GM18499 (cell line): ENCODE measurements around the gene DRC7.
"Not testable (repeated sequence)": the region's sequence is repeated elsewhere in the genome, so short reads cannot be mapped to it uniquely, and the experiment has no call there.

Source experiments
- ATAC-seq: cut with Tn5 transposase; IDR thresholded peaks from one replicate; pipeline ENCODE4 v1.9.1; 2021; ENCODE audit warnings: moderate number of reproducible peaks; ENCODE audit not compliant: insufficient read depth, unreplicated experiment

Gene DRC7

DNA sequence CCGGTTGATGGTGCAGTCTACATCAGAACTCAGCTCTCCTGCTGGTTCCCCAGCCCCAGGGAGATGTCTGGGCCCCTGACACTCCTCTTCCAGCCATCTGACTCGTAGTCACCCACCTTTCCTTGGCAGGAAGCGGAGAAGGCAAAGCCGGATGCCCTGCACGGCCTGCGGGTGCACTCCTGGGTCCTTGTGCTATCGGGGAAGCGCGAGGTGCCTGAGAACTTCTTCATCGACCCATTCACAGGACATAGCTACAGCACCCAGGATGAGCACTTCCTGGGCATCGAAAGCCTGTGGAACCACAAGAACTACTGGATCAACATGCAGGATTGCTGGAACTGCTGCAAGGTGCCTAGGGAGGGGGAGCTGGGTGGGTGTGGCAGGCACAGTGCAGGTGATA, 12.7 kb downstream of the DRC7 start:
- ATAC-seq = no peak

DNA sequence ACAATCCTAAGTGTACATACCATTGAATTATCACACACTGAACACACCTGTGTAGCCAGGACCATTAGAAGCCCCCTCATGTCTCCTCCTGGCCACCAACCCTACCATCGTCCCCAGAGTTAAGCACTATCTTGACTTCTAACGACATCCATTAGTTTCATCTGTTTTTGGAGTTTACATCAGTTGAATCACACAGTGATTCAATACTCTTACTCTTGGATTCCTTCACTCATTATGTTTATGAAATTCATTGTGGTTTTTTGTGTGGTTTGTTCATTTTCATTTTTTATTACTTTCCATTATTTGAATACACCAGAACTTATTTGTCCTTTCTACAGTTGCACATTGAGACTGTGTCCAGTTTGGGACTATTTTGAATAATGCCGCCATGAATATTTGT, 13.6 kb downstream of the DRC7 start:
- no peak for ATAC-seq

DNA sequence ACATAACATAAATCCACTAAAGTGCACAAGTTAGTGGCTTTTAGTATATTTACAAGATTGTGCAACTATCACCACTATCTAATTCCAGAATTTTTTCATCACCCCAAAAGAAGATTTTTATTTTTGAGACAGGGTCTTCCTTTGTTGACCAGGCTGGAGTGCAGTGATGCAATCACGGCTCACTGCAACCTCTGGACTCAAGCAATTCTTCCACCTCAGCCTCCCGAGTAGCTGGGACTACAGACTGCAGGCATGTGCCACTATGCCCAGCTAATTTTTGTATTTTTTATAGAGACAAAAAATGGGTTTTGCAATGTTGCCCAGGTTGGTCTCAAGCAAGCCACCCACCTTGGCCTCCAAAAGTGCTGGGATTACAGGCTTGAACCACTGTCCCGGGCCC, 15.1 kb downstream of the DRC7 start:
- no peak for ATAC-seq

DNA sequence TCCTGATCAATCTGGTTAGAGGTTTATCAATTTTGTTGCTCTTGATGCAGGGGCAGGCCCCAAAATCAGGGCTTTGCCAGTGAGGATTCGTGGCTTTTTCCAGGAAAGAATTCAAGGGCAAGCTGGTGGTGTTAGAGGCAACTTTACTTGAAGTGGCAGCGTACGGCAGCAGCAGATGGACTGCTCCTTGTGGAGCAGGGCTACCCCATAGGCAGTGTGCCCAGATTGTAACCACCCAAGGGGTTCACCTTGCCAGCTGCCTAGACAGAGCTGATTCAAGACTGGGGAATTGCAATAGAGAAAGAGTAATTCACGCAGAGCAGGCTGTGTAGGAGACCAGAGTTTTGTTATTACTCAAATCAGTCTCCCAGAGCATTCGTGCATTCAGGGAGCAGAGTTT, 16.7 kb downstream of the DRC7 start:
- no peak for ATAC-seq

DNA sequence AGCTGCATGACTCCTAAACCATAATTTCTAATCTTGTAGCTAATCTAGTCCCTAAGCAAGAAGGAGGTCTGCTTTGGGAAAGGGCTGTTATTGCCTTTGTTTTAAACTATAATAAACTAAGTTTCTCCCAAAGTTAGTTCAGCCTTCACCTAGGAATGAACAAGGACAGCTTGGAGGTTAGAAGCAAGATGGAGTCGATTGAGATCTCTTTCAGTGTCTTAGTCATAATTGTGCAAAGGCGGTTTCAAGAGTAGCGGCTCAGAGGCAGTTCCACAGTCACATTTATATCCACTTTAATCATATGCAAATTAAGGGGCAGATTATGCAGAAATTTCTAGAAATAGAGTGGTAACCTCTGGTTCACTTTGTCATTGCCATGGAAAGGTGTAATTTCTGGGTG, 17.4 kb downstream of the DRC7 start:
- ATAC-seq = no peak

DNA sequence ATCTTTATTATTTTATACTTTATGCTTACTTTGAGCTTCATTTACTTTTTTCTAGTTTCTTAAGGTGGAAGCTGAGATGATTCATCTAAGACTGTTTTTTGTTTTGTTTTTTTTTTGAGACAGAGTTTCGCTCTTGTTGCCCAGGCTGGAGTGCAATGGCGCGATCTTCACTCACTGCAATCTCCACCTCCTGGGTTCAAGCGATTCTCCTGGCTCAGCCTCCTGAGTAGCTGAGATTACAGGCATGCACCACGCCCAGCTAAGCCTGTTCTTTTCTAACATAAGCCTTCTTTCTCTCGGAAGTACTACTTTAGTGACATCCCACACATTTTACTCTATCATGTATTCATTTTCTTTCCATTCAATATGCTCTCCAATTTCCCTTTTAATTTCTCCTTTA, 18.0 kb downstream of the DRC7 start:
- ATAC-seq = not testable (repeated sequence)

DNA sequence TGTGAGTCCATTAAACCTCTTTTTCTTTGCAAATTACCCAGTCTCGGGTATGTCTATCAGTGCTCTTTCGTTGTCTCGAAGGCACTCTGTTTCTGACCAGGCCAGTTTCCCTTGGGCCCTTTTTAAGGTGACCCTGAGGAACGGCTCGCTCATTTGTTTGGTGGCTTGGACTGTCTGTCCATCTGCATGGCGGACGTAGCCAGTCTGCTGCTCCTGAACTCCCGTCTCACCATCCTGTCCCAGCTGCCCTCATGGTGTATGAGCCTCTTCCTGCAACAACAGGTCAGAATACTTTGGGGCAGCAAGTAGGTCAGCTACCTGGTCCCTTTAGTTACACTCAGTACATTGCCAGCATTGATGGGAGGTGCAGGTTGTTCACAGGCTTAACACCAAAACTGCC, 19.0 kb downstream of the DRC7 start:
- no peak for ATAC-seq

DNA sequence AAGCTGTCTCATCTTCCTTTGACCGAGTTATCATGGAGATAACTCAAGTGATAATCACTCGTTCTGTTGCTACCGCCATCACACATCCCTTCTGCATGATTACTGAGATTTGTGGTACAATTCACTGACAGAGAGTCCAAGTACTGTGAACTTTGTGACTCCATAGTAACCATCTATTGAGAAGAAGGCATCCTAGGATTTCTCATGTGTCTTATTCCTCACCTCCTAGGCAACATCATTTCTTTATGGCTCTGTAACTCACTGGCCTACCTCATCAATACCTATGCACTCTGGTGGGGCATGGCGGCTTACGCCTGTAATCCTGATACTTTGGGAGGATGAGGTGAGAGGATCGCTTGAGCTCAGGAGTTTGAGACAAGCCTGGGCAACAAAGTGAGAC, 19.4 kb downstream of the DRC7 start:
- ATAC-seq = no peak

DNA sequence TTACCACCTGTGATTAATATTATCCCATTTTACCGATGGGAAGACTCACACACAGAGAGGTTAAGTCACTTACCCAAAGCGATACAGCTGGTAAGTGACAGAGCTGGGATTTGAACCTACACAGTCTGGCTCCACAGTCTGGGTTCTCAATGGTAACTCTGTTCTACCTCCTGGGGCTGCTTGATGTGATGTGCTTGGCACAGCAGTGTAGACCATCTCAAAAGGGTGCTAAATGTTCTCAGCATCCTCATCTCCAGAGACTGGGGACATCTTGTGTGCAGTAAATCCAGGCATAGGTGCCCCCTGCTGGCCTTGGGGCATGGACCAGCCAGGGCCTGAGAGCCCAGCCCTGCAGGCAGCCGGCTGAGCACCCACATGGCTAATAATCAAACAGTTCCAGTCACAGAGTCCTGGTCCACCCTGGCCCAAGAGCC, 25.6 kb downstream of the DRC7 start:
- ATAC-seq = no peak

DNA sequence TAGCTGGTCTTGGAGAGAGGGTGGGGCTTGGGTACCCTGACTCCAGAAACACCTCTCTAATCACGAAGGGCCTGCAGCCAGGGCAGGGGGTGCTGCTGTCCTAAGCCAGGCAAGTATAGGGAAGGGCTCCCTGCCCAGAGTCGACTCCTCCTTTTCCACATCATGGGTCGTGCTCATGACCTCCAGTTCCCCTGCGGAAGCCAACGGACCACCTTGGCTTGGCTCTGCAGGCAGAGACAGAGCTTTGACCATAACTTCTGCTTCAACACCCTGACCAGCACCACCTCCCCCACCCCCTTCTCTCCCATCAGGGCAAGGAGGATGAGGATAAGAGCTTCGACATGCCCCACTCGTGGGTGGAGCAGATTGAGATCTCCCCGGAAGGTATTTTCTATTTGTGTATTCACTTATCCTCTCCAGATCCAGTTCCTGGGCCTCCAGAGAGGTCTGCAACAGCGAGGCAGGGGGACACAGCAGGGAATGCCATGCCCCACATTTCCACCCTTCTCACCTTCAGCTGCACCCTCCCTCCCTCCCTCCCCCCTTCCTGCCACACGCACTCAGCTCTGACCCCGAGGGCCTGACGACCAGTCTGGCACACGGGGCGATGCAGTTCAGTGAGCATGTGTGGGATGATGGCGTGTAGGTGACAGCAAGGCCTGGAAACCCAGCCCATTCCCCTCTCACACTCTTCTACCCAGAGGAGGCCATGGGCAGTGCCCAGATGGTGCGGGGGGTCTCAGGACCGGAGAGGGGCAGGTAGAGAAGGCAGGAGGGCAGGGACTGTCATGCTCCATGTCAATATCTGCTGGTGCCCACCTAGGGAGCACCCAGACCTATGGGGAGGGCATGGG, 27.0 kb downstream of the DRC7 start:
- ATAC-seq = no peak

DNA sequence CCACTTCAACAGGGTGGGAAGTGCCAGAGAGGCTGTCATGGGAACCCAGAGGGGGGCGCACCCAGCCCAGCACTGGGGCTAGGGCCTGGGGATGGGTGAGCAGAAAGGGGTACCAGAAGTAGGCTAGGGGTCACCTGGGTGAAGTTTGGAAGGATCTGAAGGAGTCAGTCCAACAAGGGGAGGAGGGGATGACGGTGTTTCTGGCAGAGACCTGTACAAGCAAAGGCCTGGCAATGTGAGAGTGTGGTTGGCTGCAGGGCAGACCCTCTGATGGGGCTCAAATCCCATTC, 27.5 kb downstream of the DRC7 start:
- no peak for ATAC-seq

DNA sequence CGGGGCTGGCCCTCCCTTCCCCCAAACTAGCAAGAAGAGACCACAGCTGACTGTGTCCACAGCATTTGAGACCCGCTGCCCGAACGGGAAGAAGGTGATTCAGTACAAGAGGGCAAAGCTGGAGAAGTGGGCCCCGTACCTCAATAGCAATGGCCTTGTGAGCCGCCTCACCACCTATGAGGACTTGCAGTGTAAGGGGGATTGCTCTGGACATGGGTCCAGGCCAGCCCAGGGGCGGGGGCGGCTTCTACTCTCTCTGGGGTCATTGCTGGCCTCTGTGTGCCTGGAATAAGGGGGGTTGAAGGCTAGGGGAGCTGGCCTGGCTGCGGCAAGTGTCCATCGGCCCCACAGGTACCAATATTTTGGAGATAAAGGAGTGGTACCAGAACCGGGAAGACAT, 28.0 kb downstream of the DRC7 start:
- no peak for ATAC-seq

DNA sequence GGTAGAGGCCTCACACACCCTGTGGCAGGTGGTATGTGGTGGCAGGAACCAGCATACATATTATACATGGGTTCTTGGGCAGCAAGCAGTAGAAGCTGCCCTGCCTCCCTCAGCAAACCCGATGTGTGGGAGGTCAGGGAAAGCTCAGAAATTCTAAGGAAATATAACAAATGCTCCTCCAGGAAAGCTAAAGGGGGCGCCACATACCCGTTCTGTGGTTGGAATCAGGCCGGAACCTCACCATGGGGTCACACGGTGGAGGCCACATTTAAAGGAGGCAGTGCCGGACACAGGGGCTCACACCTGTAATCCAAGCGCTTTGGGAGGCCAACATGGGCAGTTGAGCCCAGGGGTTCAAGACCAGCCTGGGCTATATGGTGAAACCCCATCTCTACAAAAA, 28.6 kb downstream of the DRC7 start:
- no peak for ATAC-seq

DNA sequence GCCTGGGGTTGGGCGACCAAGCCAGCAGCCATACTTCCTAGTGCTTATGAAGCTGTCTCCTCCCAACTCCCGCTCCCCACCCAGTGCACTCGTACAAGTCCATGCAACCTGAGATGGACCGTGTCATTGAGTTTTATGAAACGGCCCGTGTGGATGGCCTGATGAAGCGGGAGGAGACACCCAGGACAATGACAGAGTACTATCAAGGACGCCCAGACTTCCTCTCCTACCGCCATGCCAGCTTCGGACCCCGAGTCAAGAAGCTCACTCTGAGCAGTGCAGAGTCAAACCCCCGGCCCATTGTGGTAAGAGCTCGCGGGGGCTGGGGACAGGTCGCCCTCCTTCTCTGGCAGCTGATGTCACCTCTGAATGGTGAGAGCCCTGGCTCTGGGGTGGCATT, 29.9 kb downstream of the DRC7 start:
- ATAC-seq = no peak

DNA sequence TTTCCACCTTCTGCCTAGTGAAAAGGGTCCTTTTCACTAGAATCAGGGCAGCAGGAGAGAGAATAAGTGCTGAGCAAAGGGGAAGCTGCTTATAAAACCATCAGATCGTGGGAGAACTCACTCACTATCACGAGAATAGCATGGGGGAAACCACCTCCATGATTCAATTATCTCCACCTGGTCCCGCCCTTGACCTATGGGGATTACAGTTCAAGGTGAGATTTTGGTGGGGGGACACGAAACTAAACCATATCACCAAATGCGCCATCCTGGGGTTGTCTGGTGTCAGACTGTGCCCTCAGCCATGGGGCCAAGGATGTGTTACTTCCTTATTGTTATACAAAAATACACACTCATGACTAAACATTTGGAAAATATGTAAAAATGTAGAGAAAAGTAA, 30.5 kb downstream of the DRC7 start:
- ATAC-seq = no peak

DNA sequence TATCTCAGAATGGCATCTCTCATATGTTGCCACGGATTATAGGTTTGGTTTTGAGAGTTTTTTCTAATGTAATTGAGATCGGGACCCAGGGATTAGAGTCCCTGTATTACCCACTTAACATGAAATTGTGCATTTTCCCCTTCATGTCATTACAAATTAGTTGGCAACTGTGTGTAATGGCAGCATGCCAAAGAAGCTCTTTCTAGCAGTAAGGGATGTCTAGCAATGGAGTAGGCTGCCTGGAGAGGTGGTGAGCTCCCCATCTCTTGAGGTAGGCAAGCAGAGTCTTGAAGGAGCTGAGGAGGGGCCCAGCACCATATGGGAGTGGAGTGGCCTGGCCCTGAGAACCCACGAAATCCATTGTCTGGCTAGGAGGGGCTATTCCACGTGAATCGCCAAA, 30.9 kb downstream of the DRC7 start:
- no peak for ATAC-seq

DNA sequence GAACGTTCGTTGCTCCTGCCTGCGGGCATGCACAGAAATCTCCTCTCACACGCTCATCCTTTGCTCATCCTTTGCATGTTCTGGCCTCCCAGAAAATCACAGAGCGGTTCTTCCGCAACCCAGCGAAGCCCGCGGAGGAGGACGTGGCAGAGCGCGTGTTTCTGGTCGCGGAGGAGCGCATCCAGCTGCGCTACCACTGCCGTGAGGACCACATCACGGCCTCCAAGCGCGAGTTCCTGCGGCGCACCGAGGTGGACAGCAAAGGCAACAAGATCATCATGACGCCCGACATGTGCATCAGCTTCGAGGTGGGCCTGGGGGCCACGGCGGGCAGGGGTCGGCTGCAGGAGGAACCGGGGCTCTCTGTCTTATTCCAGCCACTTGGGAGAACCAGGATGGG, 31.4 kb downstream of the DRC7 start:
- ATAC-seq = no peak

DNA sequence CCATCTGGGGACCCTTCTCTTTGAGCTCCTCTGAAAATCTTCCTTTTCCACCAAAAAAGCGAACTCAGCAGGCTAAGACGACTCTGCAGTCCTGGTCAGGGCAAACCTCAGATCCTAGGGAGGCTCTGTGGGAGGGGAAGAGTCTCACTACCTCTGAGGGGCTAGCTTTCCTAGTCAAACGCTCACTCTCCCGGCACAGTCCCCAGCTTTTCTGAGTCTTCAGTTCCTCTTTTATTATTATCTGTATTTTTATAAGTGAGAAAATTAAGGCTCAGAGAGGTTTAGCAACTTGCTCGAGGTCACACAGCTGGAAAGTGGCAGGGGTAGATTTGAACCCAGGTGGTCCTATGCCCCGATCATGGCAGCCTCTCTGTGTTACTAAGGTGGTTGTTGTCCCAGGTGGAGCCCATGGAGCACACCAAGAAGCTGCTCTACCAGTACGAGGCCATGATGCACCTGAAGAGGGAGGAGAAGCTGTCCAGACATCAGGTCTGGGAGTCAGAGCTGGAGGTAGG, 31.9 kb downstream of the DRC7 start:
- no peak for ATAC-seq

DNA sequence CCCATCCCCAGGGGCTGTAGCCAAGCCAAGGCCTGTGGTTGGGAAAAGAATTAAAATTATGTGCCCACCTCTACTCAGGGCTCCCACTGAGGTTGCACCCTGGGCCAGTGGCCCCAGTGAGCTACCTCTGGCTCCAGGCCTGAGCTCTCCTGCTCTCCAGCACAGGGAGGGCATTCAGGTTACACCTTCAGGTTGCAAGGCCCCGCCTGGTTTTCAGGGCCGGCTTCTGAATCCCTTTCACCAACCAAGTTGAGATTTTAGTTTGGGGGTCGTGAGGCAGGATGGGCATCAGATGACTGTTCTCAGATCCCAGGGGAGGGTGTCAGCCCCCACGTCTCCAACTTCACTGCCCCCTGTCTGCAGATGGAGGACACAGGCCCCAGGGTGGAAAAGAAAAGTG, 33.0 kb downstream of the DRC7 start:
- ATAC-seq = no peak

DNA sequence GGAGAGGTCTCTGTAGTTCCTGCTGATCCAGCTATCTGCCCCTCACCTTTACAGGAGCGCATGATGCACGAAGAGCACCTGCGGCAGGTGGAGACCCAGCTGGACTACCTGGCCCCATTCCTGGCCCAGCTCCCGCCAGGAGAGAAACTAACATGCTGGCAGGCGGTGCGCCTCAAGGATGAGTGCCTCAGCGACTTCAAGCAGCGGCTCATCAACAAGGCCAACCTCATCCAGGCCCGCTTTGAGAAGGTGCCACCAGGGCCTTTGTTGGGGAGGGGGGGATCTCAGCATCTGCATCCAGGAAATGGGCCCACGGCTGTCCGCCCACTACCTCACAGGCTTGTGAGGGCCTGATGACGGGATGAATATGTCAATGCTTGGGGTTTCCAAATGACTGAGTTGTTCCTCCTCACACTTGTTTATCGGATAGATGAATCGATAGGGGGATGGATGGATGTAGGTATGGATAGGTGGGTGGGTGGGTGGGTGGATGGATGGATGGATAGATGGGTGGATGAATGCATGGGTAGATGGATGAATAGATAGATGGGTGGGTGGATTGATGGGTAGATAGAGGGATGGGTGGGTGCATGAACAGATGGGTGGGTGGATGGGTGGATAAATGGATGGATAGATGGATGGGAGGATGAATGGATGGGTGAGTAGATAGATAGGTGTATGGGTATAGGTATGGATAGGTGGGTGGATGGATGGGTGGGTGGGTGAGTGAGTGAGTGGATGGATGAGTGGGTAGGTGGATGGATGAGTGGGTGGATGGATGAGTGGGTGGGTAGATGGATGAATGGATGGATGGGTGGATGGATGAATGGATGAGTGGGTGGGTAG, 34.0 kb downstream of the DRC7 start:
- no peak for ATAC-seq

DNA sequence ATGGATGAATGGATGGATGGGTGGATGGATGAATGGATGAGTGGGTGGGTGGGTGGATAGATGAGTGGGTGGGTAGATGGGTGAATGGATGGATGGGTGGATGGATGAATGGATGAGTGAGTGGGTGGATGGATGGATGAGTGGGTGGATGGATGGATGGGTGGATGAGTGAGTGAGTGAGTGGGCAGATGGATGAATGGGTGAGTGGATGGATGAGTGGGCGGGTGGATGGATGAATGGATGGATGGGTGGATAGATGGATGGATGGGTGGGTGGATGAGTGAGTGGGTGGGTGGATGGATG, 34.5 kb downstream of the DRC7 start:
- no peak for ATAC-seq

DNA sequence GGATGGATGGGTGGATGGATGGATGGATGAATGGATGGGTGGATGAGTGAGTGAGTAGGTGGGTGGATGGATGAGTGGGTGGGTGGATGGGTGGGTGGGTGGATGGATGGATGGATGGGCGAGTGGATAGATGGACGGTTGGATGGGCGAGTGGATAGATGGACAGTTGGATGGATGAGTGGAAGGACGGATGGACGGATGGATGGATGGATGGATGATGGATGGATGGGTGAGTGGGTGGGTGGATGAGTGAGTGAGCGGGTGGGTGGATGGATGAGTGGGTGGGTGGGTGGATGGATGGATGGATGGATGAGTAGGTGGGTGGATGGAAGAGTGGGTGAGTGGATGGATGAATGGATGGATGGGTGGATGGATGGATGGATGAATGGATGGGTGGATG, 35.2 kb downstream of the DRC7 start:
- ATAC-seq = not testable (repeated sequence)
